ENCODE results near the gene MCFD2. TPM values are rescaled to one million over a fixed set of nuclear protein-coding genes. Genes with fewer than 3 reads are reported as not detected.

MCFD2 gene
- polyA plus RNA-seq, 1 of the 3 experiments (the other 2 are of a cell fraction), result 88.2 TPM

- DNase-seq, result no peak
- Histone ChIP-seq H3K9ac (no peak overlapping the region), H4K20me1 (ENCODE audit: insufficient read depth) (no peaks in the 10 kb centered on the region), H3K9me3 (peaks cover 8% of the 10 kb centered on the region), H3K4me2 (no peak overlapping the region), H3K36me3 (replicated peaks in 1 of 2; ENCODE audit: control insufficient read depth in 1 of 2, insufficient read depth in 2 of 2, low read length in 1 of 2) (no peaks in the 10 kb centered on the region), H3K4me3 (ENCODE audit: low read depth in 2 of 2, low read length in 1 of 2) (no peak overlapping the region), H3K4me1 (ENCODE audit: control insufficient read depth in 1 of 2, insufficient read depth in 2 of 2, low read depth in 1 of 2, low read length in 1 of 2) (peaks cover 0 to 15% of the 10 kb centered on the region in 2 experiments; a peak in 3 of 4 replicates), H3K9me2 (no peaks in the 10 kb centered on the region), H3K27ac (ENCODE audit: low read depth in 2 of 2, low read length in 1 of 2) (no peak overlapping the region), H3K27me3 (ENCODE audit: insufficient read depth) (no peaks in the 10 kb centered on the region), H2AFZ (ENCODE audit: low read depth) (no peak overlapping the region), H3F3A (replicated peaks; ENCODE audit: insufficient read depth) (peaks cover 2% of the 10 kb centered on the region), H3K79me2 (ENCODE audit: insufficient read depth) (no peaks in the 10 kb centered on the region)
- ChIA-PET POLR2A (interaction anchor here (0.6 kb wide), 1 partner anchor 60 kb away, joined by 3 read pairs; no protein-coding TSS in a partner anchor), CTCF (interaction anchor here (0.7 to 2.0 kb wide), 4 partner anchors 9 to 233 kb away, joined by 3 to 5 read pairs (median 3); no protein-coding TSS in a partner anchor)
- TF ChIP-seq FOXJ3 (CRISPR knock-in tag; IDR thresholded peaks at IDR 0.05) (no peak), GATA2 (CRISPR knock-in tag; IDR thresholded peaks at IDR 0.05) (no peak), TAF1 (IDR thresholded peaks at IDR 0.05; ENCODE audit: borderline replicate concordance, low read depth, low read length) (no peak), CHD2 (IDR thresholded peaks at IDR 0.05; ENCODE audit: low read length, partially characterized antibody) (no peak), SMC3 (IDR thresholded peaks at IDR 0.05; ENCODE audit: low read depth, low read length) (no peak), REST (IDR thresholded peaks at IDR 0.05; ENCODE audit: low read depth, low read length) (no peak), NRF1 (IDR thresholded peaks at IDR 0.05; ENCODE audit: low read depth, low read length) (no peak), GABPA (IDR thresholded peaks at IDR 0.05; ENCODE audit: low read depth) (no peak), USF2 (IDR thresholded peaks at IDR 0.05; ENCODE audit: borderline replicate concordance, low read depth, low read length) (no peak), JUND (IDR thresholded peaks at IDR 0.05) (no peak), ZBTB33 (IDR thresholded peaks at IDR 0.05; ENCODE audit: borderline replicate concordance, low read depth) (no peak), EZH2phosphoT487 (IDR thresholded peaks at IDR 0.05; ENCODE audit: borderline replicate concordance, low read depth) (no peak), RXRA (IDR thresholded peaks at IDR 0.05; ENCODE audit: borderline replicate concordance, low read depth) (no peak), EP300 (IDR thresholded peaks at IDR 0.05; ENCODE audit: borderline replicate concordance in 1 of 2, low read depth in 1 of 2, low read length in 1 of 2) (no peak), NFIC (IDR thresholded peaks at IDR 0.05; ENCODE audit: borderline replicate concordance) (no peak), MEF2A (IDR thresholded peaks at IDR 0.05; ENCODE audit: borderline replicate concordance, low read depth) (no peak), SIN3A (IDR thresholded peaks at IDR 0.05; ENCODE audit: borderline replicate concordance, low read depth, low read length) (no peak), RFX5 (IDR thresholded peaks at IDR 0.05; ENCODE audit: low read length) (no peak), PBX3 (IDR thresholded peaks at IDR 0.05) (no peak), USF1 (IDR thresholded peaks at IDR 0.05; ENCODE audit: borderline replicate concordance, low read depth) (no peak)
- 94% methylated on average over 11 of the region's 11 CpGs for WGBS (ENCODE audit: low lambda C conversion rate)
Measured at GRCh38 chr2:46866770-46867246, 48.8 kb downstream of the MCFD2 start.

Data from SK-N-SH (cell line).